Smooth muscle cell (in vitro differentiated cells): ENCODE measurements around the gene P3H3. TPM values are rescaled to one million over a fixed set of nuclear protein-coding genes. Genes with fewer than 3 reads are reported as not detected.
"Not testable (repeated sequence)": the region's sequence is repeated elsewhere in the genome, so short reads cannot be mapped to it uniquely, and the experiment has no call there.

Experiments used
- DNase-seq: peaks from one replicate; lab custom pipeline; 2025; ENCODE audit not compliant: unreplicated experiment; lab: John Stamatoyannopoulos, UW
- H2AFZ ChIP-seq: fragments of 200-600 bp; sonication (generic); 2 replicates; pipeline ENCODE4 v1.6.0; 2016; ENCODE audit warnings: antibody characterized with exemption, low read depth, mild to moderate bottlenecking
- H3F3A ChIP-seq: fragments of 200-600 bp; sonication (generic); 2 replicates; pipeline ENCODE4 v1.6.0; 2017; ENCODE audit warnings: antibody characterized with exemption, low read depth
- H3K27ac ChIP-seq: fragments of 200-600 bp; sonication (generic); 2 replicates; pipeline ENCODE4 v1.5.1; 2016; ENCODE audit warnings: low read depth, mild to moderate bottlenecking
- H3K27me3 ChIP-seq: fragments of 200-600 bp; sonication (generic); 2 replicates; pipeline ENCODE4 v1.6.1; 2016; ENCODE audit warnings: low read depth, mild to moderate bottlenecking
- H3K36me3 ChIP-seq: fragments of 200-600 bp; sonication (generic); 2 replicates; pipeline ENCODE4 v1.5.1; 2016; ENCODE audit warnings: low read depth
- H3K4me1 ChIP-seq: fragments of 200-600 bp; sonication (generic); 2 replicates; pipeline ENCODE4 v1.5.1; 2016; ENCODE audit warnings: low read depth
- H3K4me2 ChIP-seq: fragments of 200-600 bp; sonication (generic); 2 replicates; pipeline ENCODE4 v1.6.0; 2016; ENCODE audit warnings: mild to moderate bottlenecking
- H3K4me3 ChIP-seq: fragments of 200-600 bp; sonication (generic); 2 replicates; pipeline ENCODE4 v1.5.1; 2016; ENCODE audit warnings: mild to moderate bottlenecking
- H3K79me2 ChIP-seq: fragments of 200-600 bp; sonication (generic); 2 replicates; pipeline ENCODE4 v1.6.0; 2016; ENCODE audit warnings: low read depth, mild to moderate bottlenecking
- H3K9ac ChIP-seq: fragments of 200-600 bp; sonication (generic); 2 replicates; pipeline ENCODE4 v1.6.0; 2016; ENCODE audit warnings: low read depth
- H3K9me3 ChIP-seq: fragments of 200-600 bp; sonication (generic); replicated peaks from 2 replicates; pipeline ENCODE4 v1.5.1; 2016; ENCODE audit warnings: low read depth
- H4K20me1 ChIP-seq: fragments of 200-600 bp; sonication (generic); 2 replicates; pipeline ENCODE4 v1.6.0; 2016; ENCODE audit warnings: low read depth
- CTCF ChIP-seq: fragments of 200-600 bp; sonication (generic); IDR thresholded peaks from 2 replicates; pipeline ENCODE4 v1.5.1; 2017; ENCODE audit warnings: borderline replicate concordance, mild to moderate bottlenecking, antibody characterized with exemption; ENCODE audit not compliant: insufficient read depth, poor library complexity, severe bottlenecking
- WGBS: methylation state at CpG from one replicate; pipeline ENCODE4 v1.1.7; 2016; ENCODE audit warnings: low lambda C conversion rate; 5-methylcytosine and 5-hydroxymethylcytosine counted together
- polyA plus RNA-seq: library from polyadenylated mRNA; unstranded; fragments of >200 nt; fragmentation: Nextera tagmentation; extraction: Ambion mirVana; gene quantifications from 2 replicates; pipeline ENCODE4 v1.2.1, GENCODE V29; 2016
- total RNA-seq: library from RNA; depleted of rRNA; stranded (reverse); fragments of >200 nt; gene quantifications from 2 replicates; pipeline ENCODE4 v1.2.3, GENCODE V29; 2014

The P3H3 gene
- total and polyA plus RNA-seq, 2 experiments from 2014 or later, result 42.8 to 108 TPM

- no peak overlapping the region for H3K9ac ChIP-seq
- no peak for DNase-seq
- H3K36me3 ChIP-seq, result no peaks in the 10 kb centered on the region
- no peak overlapping the region for H2AFZ ChIP-seq
- H4K20me1 ChIP-seq, result no peaks in the 10 kb centered on the region
- 96% methylated on average over 8 of the region's 8 CpGs for WGBS
- H3K4me2 ChIP-seq, result no peak overlapping the region
- H3K9me3 ChIP-seq, result no peaks in the 10 kb centered on the region
- TF ChIP-seq CTCF, result no peak
- H3K4me3 ChIP-seq, result no peak overlapping the region
- no peaks in the 10 kb centered on the region for H3K79me2 ChIP-seq
- no peak overlapping the region for H3K27ac ChIP-seq
- H3K27me3 ChIP-seq, result no peaks in the 10 kb centered on the region
- H3K4me1 ChIP-seq, result peaks cover 16% of the 10 kb centered on the region
- no peaks in the 10 kb centered on the region for H3F3A ChIP-seq
Observed at GRCh38 chr12:6887460-6887859, 59.3 kb downstream of the P3H3 start.

DNA sequence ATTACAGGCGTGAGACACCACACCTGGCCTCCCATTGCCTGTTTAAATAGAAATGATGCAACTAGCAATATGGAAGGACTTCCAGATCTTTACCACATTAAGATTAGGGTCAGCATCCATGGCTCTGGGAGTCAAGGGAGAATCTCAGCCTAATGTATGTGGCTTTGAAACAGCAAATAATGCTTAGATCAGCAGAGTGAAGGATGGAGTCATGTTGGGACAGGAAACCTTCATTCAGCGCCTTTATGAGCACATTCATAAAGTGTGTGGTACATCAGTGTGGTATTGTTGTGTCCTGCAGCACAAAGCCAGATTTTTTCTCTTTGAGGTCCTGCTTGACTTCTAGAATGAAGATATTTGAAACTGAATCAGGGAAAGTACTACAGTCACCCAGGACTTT lies 60.2 kb downstream of the P3H3 start:
- Histone ChIP-seq H3K79me2 (no peaks in the 10 kb centered on the region), H3K9ac (no peak overlapping the region), H2AFZ (no peak overlapping the region), H3F3A (no peaks in the 10 kb centered on the region), H3K27me3 (no peaks in the 10 kb centered on the region), H3K9me3 (no peaks in the 10 kb centered on the region), H3K27ac (no peak overlapping the region), H3K36me3 (no peaks in the 10 kb centered on the region), H3K4me2 (no peak overlapping the region), H3K4me1 (peaks cover 16% of the 10 kb centered on the region), H4K20me1 (no peaks in the 10 kb centered on the region), H3K4me3 (no peak overlapping the region)
- no peak for TF ChIP-seq CTCF
- WGBS, result 89% methylated on average over 2 of the region's 2 CpGs
- no peak for DNase-seq

GRCh38 chr12:6888794-6889193 lies 60.6 kb downstream of the P3H3 start:
- H3F3A ChIP-seq, H2AFZ ChIP-seq, H3K79me2 ChIP-seq, H3K36me3 ChIP-seq, H3K4me3 ChIP-seq, DNase-seq, H3K27ac ChIP-seq, H3K9me3 ChIP-seq, H4K20me1 ChIP-seq, H3K27me3 ChIP-seq, H3K9ac ChIP-seq, H3K4me2 ChIP-seq: not testable (repeated sequence)
- WGBS, result 85% methylated on average over 7 of the region's 7 CpGs
- H3K4me1 ChIP-seq, result peaks cover 16% of the 10 kb centered on the region

Other genes with a start within 250 kb of the P3H3 start
- gene CHD4, start 221.0 kb upstream of the P3H3 start, total RNA-seq, result 172 and 176 TPM in 2 replicates
- gene CHD4, start 221.0 kb upstream of the P3H3 start, polyA plus RNA-seq, result 87.5 and 122 TPM in 2 replicates
- 2.0 and 4.4 TPM in 2 replicates for gene LPAR5, start 192.4 kb upstream of the P3H3 start, total RNA-seq
- 1.3 and 1.8 TPM in 2 replicates for gene LPAR5, start 192.4 kb upstream of the P3H3 start, polyA plus RNA-seq
- not detected in 2 replicates for gene ACRBP, start 181.0 kb upstream of the P3H3 start, total RNA-seq
- gene ACRBP, start 181.0 kb upstream of the P3H3 start, polyA plus RNA-seq, result 0.82 TPM in 1 of 2 replicates, not detected in the other
- gene ING4, start 165.3 kb upstream of the P3H3 start, total RNA-seq, result 24.8 and 45.0 TPM in 2 replicates
- gene ING4, start 165.3 kb upstream of the P3H3 start, polyA plus RNA-seq, result 27.0 and 33.5 TPM in 2 replicates
- 30.0 and 31.0 TPM in 2 replicates for gene ZNF384, start 139.0 kb upstream of the P3H3 start, total RNA-seq
- 36.1 and 38.6 TPM in 2 replicates for gene ZNF384, start 139.0 kb upstream of the P3H3 start, polyA plus RNA-seq
- 1.4 TPM in 1 of 2 replicates, not detected in the other for gene PIANP, start 127.6 kb upstream of the P3H3 start, total RNA-seq
- 2.8 and 3.8 TPM in 2 replicates for gene PIANP, start 127.6 kb upstream of the P3H3 start, polyA plus RNA-seq
- 56.6 and 59.6 TPM in 2 replicates for gene COPS7A, start 104.4 kb upstream of the P3H3 start, total RNA-seq
- 78.0 and 105 TPM in 2 replicates for gene COPS7A, start 104.4 kb upstream of the P3H3 start, polyA plus RNA-seq
- 182 and 185 TPM in 2 replicates for gene MLF2, start 75.3 kb upstream of the P3H3 start, total RNA-seq
- 381 and 398 TPM in 2 replicates for gene MLF2, start 75.3 kb upstream of the P3H3 start, polyA plus RNA-seq
- 115 and 125 TPM in 2 replicates for gene PTMS, start 62.0 kb upstream of the P3H3 start, total RNA-seq
- 379 and 381 TPM in 2 replicates for gene PTMS, start 62.0 kb upstream of the P3H3 start, polyA plus RNA-seq
- gene LAG3, start 55.9 kb upstream of the P3H3 start, total RNA-seq, result 0.18 and 1.0 TPM in 2 replicates
- gene LAG3, start 55.9 kb upstream of the P3H3 start, polyA plus RNA-seq, result 1.7 and 3.7 TPM in 2 replicates
- 0.13 and 0.22 TPM in 2 replicates for gene CD4, start 38.9 kb upstream of the P3H3 start, total RNA-seq
- 1.3 and 2.5 TPM in 2 replicates for gene CD4, start 38.9 kb upstream of the P3H3 start, polyA plus RNA-seq
- gene GPR162, start 6.6 kb upstream of the P3H3 start, total RNA-seq, result 0.76 and 2.9 TPM in 2 replicates
- gene GPR162, start 6.6 kb upstream of the P3H3 start, polyA plus RNA-seq, result 2.1 and 3.0 TPM in 2 replicates
- gene GNB3, start 12.5 kb downstream of the P3H3 start, total RNA-seq, result 4.0 and 6.2 TPM in 2 replicates
- 4.8 and 6.3 TPM in 2 replicates for gene GNB3, start 12.5 kb downstream of the P3H3 start, polyA plus RNA-seq
- gene CDCA3, start 22.9 kb downstream of the P3H3 start, total RNA-seq, result 5.3 and 7.4 TPM in 2 replicates
- gene CDCA3, start 22.9 kb downstream of the P3H3 start, polyA plus RNA-seq, result 9.4 and 10.6 TPM in 2 replicates
- gene USP5, start 23.7 kb downstream of the P3H3 start, total RNA-seq, result 51.3 and 52.5 TPM in 2 replicates
- 63.1 and 64.9 TPM in 2 replicates for gene USP5, start 23.7 kb downstream of the P3H3 start, polyA plus RNA-seq
- 1,112 and 1,199 TPM in 2 replicates for gene TPI1, start 39.1 kb downstream of the P3H3 start, total RNA-seq
- 2,097 and 2,100 TPM in 2 replicates for gene TPI1, start 39.1 kb downstream of the P3H3 start, polyA plus RNA-seq
- gene SPSB2, start 44.9 kb downstream of the P3H3 start, total RNA-seq, result 2.3 and 2.5 TPM in 2 replicates
- gene SPSB2, start 44.9 kb downstream of the P3H3 start, polyA plus RNA-seq, result 5.9 and 7.9 TPM in 2 replicates
- 14.2 and 19.9 TPM in 2 replicates for gene LRRC23, start 76.4 kb downstream of the P3H3 start, total RNA-seq
- 13.7 and 19.5 TPM in 2 replicates for gene LRRC23, start 76.4 kb downstream of the P3H3 start, polyA plus RNA-seq
- 52.5 and 58.8 TPM in 2 replicates for gene ENO2, start 86.2 kb downstream of the P3H3 start, total RNA-seq
- 105 and 127 TPM in 2 replicates for gene ENO2, start 86.2 kb downstream of the P3H3 start, polyA plus RNA-seq
- gene ATN1, start 99.6 kb downstream of the P3H3 start, total RNA-seq, result 9.9 and 30.4 TPM in 2 replicates
- 28.8 and 36.1 TPM in 2 replicates for gene ATN1, start 99.6 kb downstream of the P3H3 start, polyA plus RNA-seq
- gene RNU7-1, start 115.4 kb downstream of the P3H3 start, total RNA-seq, result not detected in 2 replicates
- not detected in 2 replicates for gene RNU7-1, start 115.4 kb downstream of the P3H3 start, polyA plus RNA-seq
- 433 and 494 TPM in 2 replicates for gene C12orf57, start 115.6 kb downstream of the P3H3 start, total RNA-seq
- gene C12orf57, start 115.6 kb downstream of the P3H3 start, polyA plus RNA-seq, result 360 and 397 TPM in 2 replicates
- 4.3 and 5.5 TPM in 2 replicates for gene PTPN6, start 122.9 kb downstream of the P3H3 start, total RNA-seq
- 2.8 and 8.7 TPM in 2 replicates for gene PTPN6, start 122.9 kb downstream of the P3H3 start, polyA plus RNA-seq
- 148 and 162 TPM in 2 replicates for gene PHB2, start 142.3 kb downstream of the P3H3 start, total RNA-seq
- 139 and 155 TPM in 2 replicates for gene PHB2, start 142.3 kb downstream of the P3H3 start, polyA plus RNA-seq
- 21.9 and 26.5 TPM in 2 replicates for gene EMG1, start 142.5 kb downstream of the P3H3 start, total RNA-seq
- 54.4 and 62.0 TPM in 2 replicates for gene EMG1, start 142.5 kb downstream of the P3H3 start, polyA plus RNA-seq
- 16.9 and 28.3 TPM in 2 replicates for gene LPCAT3, start 190.1 kb downstream of the P3H3 start, total RNA-seq
- 34.3 and 35.9 TPM in 2 replicates for gene LPCAT3, start 190.1 kb downstream of the P3H3 start, polyA plus RNA-seq
- gene C1S, start 232.3 kb downstream of the P3H3 start, total RNA-seq, result 38.5 and 65.7 TPM in 2 replicates
- gene C1S, start 232.3 kb downstream of the P3H3 start, polyA plus RNA-seq, result 61.1 and 69.2 TPM in 2 replicates